ENCODE results near the gene CAMTA2. TPM values are rescaled to one million over a fixed set of nuclear protein-coding genes. Genes with fewer than 3 reads are reported as not detected.
A peak's percentile ranks its signal among the peaks of the same experiment; 100 is the strongest.
"Not testable (repeated sequence)": the region's sequence is repeated elsewhere in the genome, so short reads cannot be mapped to it uniquely, and the experiment has no call there.

CAMTA2 gene, protein sequence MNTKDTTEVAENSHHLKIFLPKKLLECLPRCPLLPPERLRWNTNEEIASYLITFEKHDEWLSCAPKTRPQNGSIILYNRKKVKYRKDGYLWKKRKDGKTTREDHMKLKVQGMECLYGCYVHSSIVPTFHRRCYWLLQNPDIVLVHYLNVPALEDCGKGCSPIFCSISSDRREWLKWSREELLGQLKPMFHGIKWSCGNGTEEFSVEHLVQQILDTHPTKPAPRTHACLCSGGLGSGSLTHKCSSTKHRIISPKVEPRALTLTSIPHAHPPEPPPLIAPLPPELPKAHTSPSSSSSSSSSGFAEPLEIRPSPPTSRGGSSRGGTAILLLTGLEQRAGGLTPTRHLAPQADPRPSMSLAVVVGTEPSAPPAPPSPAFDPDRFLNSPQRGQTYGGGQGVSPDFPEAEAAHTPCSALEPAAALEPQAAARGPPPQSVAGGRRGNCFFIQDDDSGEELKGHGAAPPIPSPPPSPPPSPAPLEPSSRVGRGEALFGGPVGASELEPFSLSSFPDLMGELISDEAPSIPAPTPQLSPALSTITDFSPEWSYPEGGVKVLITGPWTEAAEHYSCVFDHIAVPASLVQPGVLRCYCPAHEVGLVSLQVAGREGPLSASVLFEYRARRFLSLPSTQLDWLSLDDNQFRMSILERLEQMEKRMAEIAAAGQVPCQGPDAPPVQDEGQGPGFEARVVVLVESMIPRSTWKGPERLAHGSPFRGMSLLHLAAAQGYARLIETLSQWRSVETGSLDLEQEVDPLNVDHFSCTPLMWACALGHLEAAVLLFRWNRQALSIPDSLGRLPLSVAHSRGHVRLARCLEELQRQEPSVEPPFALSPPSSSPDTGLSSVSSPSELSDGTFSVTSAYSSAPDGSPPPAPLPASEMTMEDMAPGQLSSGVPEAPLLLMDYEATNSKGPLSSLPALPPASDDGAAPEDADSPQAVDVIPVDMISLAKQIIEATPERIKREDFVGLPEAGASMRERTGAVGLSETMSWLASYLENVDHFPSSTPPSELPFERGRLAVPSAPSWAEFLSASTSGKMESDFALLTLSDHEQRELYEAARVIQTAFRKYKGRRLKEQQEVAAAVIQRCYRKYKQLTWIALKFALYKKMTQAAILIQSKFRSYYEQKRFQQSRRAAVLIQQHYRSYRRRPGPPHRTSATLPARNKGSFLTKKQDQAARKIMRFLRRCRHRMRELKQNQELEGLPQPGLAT
- polyA plus RNA-seq (2013, experiment 1 of 2) = 37.5 TPM
- polyA plus RNA-seq (2013, experiment 2 of 2) = 23.3 TPM

DNA sequence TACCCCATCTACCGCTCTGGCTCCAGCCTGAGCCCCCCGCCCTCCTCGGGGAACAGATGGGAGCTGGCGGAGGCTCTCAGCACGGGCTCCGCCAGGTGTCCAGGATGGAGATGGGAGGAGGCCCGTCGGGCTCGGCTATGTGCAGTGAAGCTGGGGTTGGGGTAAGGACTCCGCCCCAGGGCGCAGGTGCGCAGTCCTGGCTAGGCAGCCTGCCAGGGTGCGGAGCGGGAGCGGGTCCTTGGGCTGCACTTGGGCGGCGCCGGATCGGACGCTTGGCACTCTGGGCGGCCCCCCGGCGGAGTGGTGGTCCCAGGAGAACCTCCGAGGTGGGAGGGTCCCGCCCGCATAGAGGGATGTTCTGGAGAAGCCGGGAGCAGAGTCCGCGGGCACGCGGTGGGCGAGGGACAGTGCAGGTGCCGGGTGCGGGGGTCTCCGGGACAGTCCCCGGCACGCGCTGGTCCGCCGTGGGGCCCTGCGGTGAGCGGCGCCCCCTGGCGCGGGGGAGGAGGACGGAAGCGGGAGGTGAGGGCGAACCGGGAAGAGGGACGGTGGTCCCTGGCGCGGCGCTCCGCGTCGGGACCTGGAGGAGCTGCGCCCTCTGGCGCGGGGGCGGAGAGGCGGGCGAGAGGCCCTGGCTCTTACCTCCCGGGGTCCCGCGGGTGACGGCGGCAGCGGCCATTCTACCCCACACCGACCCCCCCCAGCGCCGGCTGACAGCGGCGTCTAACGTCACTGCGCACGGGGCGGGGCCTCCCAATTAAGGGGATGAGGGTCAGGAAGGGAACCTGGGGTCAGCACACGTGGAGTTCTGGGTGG is at the start of gene CAMTA2:
TSS of gene CAMTA2 (minus strand) at position 725 of the 816 bp plus-strand sequence. CDS start 1,453 bp downstream, outside the sequence.
- H3K27ac ChIP-seq (ENCODE audit: low read depth, low read length, severe bottlenecking) = peak within 1 kb of the TSS; percentile 36

DNA sequence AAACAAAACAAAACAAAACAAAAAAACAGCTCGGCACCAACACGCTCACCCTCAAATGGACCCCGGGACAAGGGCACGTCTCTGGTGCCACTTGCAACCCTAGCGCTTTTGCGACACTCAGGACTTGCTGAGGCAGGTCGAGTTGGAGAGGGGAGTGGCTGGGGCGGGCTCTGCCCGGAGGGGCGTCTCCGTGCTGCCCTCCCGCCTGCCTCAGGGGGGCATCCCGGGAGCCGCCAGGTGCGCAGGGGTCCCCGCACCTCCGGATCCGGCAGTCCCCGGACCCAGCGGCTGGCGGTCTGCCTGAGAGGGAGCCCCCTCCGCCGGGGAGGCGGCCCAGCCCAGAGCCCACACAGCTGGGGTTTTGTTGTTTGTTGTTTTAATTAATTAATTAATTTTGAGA is 47.8 kb upstream of the CAMTA2 start, which contains the start of gene SLC52A1:
TSS of gene SLC52A1 (minus strand) at position 112 of the 400 bp plus-strand sequence. CDS start 820 bp downstream, outside the sequence.
- no peak within 1 kb of the TSS for H3K27ac ChIP-seq (ENCODE audit: low read depth, low read length, severe bottlenecking)
- H3K36me3 ChIP-seq (ENCODE audit: control insufficient read depth, insufficient read depth, low read length) = no peaks in the 10 kb centered on the region
- no peak within 1 kb of the TSS for H3K4me3 ChIP-seq (ENCODE audit: extremely low read depth, insufficient read depth, low read length, poor library complexity, severe bottlenecking)
- no peaks in the 10 kb centered on the region for H3K4me1 ChIP-seq (ENCODE audit: control insufficient read depth, insufficient read depth, low read length, poor library complexity, severe bottlenecking)
- 13 to 21% methylated on average over 14 to 17 of the region's 24 CpGs for WGBS, 2 experiments (ENCODE audit: insufficient coverage in 2 of 2)
- H3K9me3 ChIP-seq (ENCODE audit: control insufficient read depth, low read length) = peaks cover 1% of the 10 kb centered on the region

More for the DNA sequence above, at the start of gene CAMTA2:
- Histone ChIP-seq H3K4me1 (ENCODE audit: control insufficient read depth, insufficient read depth, low read length, poor library complexity, severe bottlenecking) (peaks cover 10% of the 10 kb centered on the region), H3K9me3 (ENCODE audit: control insufficient read depth, low read length) (no peaks in the 10 kb centered on the region), H3K36me3 (ENCODE audit: control insufficient read depth, insufficient read depth, low read length) (peaks cover 5% of the 10 kb centered on the region), H3K4me3 (ENCODE audit: extremely low read depth, insufficient read depth, low read length, poor library complexity, severe bottlenecking) (peak within 1 kb of the TSS; percentile 66)
- 2 to 4% methylated on average over 54 to 70 of the region's 78 CpGs for WGBS, 2 experiments (ENCODE audit: insufficient coverage in 2 of 2)

DNA sequence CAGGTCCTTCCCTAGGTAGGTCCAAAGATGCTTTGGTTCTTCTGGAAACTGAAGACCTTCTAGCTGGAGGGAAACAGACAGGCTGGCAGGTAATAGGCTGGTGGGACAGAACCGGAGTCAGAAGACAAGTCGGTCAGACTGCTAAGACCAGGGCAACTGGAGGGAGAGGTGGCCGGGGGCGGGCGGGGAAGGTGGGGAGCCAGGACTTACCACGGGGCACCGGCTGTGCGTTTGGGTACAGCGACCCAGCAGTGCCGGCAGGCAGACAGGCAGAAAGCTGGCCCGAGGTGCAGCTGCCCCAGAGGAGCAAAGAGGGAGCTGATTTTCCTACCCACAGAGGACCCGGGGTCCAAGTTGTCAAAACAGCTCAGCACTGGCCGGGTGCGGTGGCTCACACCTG is 47.2 kb upstream of the CAMTA2 start:
- no peak overlapping the region for H3K27ac ChIP-seq (ENCODE audit: low read depth, low read length, severe bottlenecking)
- no peak overlapping the region for H3K4me3 ChIP-seq (ENCODE audit: extremely low read depth, insufficient read depth, low read length, poor library complexity, severe bottlenecking)
- WGBS, 2 experiments (ENCODE audit: insufficient coverage in 2 of 2) = 77 to 94% methylated on average over 11 to 14 of the region's 14 CpGs
- no peaks in the 10 kb centered on the region for H3K4me1 ChIP-seq (ENCODE audit: control insufficient read depth, insufficient read depth, low read length, poor library complexity, severe bottlenecking)
- no peaks in the 10 kb centered on the region for H3K36me3 ChIP-seq (ENCODE audit: control insufficient read depth, insufficient read depth, low read length)
- H3K9me3 ChIP-seq (ENCODE audit: control insufficient read depth, low read length) = no peaks in the 10 kb centered on the region

- Histone ChIP-seq H3K36me3 (ENCODE audit: control insufficient read depth, insufficient read depth, low read length) (no peaks in the 10 kb centered on the region), H3K4me1 (ENCODE audit: control insufficient read depth, insufficient read depth, low read length, poor library complexity, severe bottlenecking) (no peaks in the 10 kb centered on the region), H3K9me3 (ENCODE audit: control insufficient read depth, low read length) (no peaks in the 10 kb centered on the region), H3K27ac (ENCODE audit: low read depth, low read length, severe bottlenecking) (no peak overlapping the region), H3K4me3 (ENCODE audit: extremely low read depth, insufficient read depth, low read length, poor library complexity, severe bottlenecking) (no peak overlapping the region)
- WGBS, 2 experiments (ENCODE audit: insufficient coverage in 2 of 2) = 93 to 100% methylated on average over 2 to 4 of the region's 5 CpGs
Observed at GRCh38 chr17:5034063-5034462, 46.6 kb upstream of the CAMTA2 start.

GRCh38 chr17:5033352-5034015 is 46.0 kb upstream of the CAMTA2 start:
- Histone ChIP-seq H3K27ac (ENCODE audit: low read depth, low read length, severe bottlenecking) (no peak overlapping the region), H3K36me3 (ENCODE audit: control insufficient read depth, insufficient read depth, low read length) (no peaks in the 10 kb centered on the region), H3K4me1 (ENCODE audit: control insufficient read depth, insufficient read depth, low read length, poor library complexity, severe bottlenecking) (no peaks in the 10 kb centered on the region), H3K9me3 (ENCODE audit: control insufficient read depth, low read length) (no peaks in the 10 kb centered on the region), H3K4me3 (ENCODE audit: extremely low read depth, insufficient read depth, low read length, poor library complexity, severe bottlenecking) (no peak overlapping the region)
- WGBS, 2 experiments (ENCODE audit: insufficient coverage in 2 of 2) = 88 to 92% methylated on average over 12 of the region's 13 CpGs

GRCh38 chr17:5032865-5033264 is 45.4 kb upstream of the CAMTA2 start:
- 100% methylated on average over 3 of the region's 6 CpGs for WGBS, 2 experiments (ENCODE audit: insufficient coverage in 2 of 2)
- Histone ChIP-seq H3K4me3 (ENCODE audit: extremely low read depth, insufficient read depth, low read length, poor library complexity, severe bottlenecking) (no peak overlapping the region), H3K9me3 (ENCODE audit: control insufficient read depth, low read length) (no peaks in the 10 kb centered on the region), H3K4me1 (ENCODE audit: control insufficient read depth, insufficient read depth, low read length, poor library complexity, severe bottlenecking) (no peaks in the 10 kb centered on the region), H3K36me3 (ENCODE audit: control insufficient read depth, insufficient read depth, low read length) (no peaks in the 10 kb centered on the region), H3K27ac (ENCODE audit: low read depth, low read length, severe bottlenecking) (no peak overlapping the region)

GRCh38 chr17:5031365-5032082 is 44.0 kb upstream of the CAMTA2 start:
- 9 to 18% methylated on average over 14 to 17 of the region's 48 CpGs for WGBS, 2 experiments (ENCODE audit: insufficient coverage in 2 of 2)
- no peaks in the 10 kb centered on the region for H3K36me3 ChIP-seq (ENCODE audit: control insufficient read depth, insufficient read depth, low read length)
- no peaks in the 10 kb centered on the region for H3K4me1 ChIP-seq (ENCODE audit: control insufficient read depth, insufficient read depth, low read length, poor library complexity, severe bottlenecking)
- H3K4me3 ChIP-seq (ENCODE audit: extremely low read depth, insufficient read depth, low read length, poor library complexity, severe bottlenecking) = peak overlapping the region; percentile 25
- no peak overlapping the region for H3K27ac ChIP-seq (ENCODE audit: low read depth, low read length, severe bottlenecking)
- H3K9me3 ChIP-seq (ENCODE audit: control insufficient read depth, low read length) = no peaks in the 10 kb centered on the region

DNA sequence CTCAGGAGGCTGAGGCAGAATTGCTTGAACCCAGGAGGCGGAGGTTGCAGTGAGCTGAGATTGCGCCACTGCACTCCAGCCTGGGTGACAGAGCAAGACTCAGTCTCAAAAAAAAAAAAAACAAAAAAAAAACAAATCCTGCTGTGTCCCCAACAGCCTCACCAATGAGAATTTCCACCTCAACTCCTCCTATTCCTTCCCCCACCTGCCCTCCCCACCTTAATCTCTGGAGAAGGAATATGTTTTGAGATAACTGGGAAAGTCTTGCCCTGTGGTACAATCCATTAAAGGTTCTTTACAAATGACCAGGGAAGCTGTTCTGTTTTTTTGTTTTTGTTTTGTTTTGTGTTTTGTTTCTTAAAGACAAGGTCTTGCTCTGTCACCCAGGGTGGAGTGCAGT is 42.7 kb upstream of the CAMTA2 start:
- 80 to 100% methylated on average over 1 of the region's 2 CpGs for WGBS, 2 experiments (ENCODE audit: insufficient coverage in 2 of 2)
- not testable (repeated sequence) for H3K4me3 ChIP-seq (ENCODE audit: extremely low read depth, insufficient read depth, low read length, poor library complexity, severe bottlenecking); H3K36me3 ChIP-seq (ENCODE audit: control insufficient read depth, insufficient read depth, low read length); H3K9me3 ChIP-seq (ENCODE audit: control insufficient read depth, low read length); H3K4me1 ChIP-seq (ENCODE audit: control insufficient read depth, insufficient read depth, low read length, poor library complexity, severe bottlenecking); H3K27ac ChIP-seq (ENCODE audit: low read depth, low read length, severe bottlenecking)

- Histone ChIP-seq H3K9me3 (ENCODE audit: control insufficient read depth, low read length) (no peaks in the 10 kb centered on the region), H3K27ac (ENCODE audit: low read depth, low read length, severe bottlenecking) (no peak overlapping the region), H3K4me1 (ENCODE audit: control insufficient read depth, insufficient read depth, low read length, poor library complexity, severe bottlenecking) (no peaks in the 10 kb centered on the region), H3K4me3 (ENCODE audit: extremely low read depth, insufficient read depth, low read length, poor library complexity, severe bottlenecking) (no peak overlapping the region), H3K36me3 (ENCODE audit: control insufficient read depth, insufficient read depth, low read length) (peaks cover 21% of the 10 kb centered on the region)
- 93 to 94% methylated on average over 3 to 4 of the region's 5 CpGs for WGBS, 2 experiments (ENCODE audit: insufficient coverage in 2 of 2)
Observed at GRCh38 chr17:5027916-5028315, 40.4 kb upstream of the CAMTA2 start.

All from mesodermal cell (in vitro differentiated cells).